ENCODE data around the gene ASZ1. TPM values are rescaled to one million over a fixed set of nuclear protein-coding genes. Genes with fewer than 3 reads are reported as not detected.

Gene ASZ1
- total RNA-seq, 2 experiments from 2014 or later = not detected

DNA sequence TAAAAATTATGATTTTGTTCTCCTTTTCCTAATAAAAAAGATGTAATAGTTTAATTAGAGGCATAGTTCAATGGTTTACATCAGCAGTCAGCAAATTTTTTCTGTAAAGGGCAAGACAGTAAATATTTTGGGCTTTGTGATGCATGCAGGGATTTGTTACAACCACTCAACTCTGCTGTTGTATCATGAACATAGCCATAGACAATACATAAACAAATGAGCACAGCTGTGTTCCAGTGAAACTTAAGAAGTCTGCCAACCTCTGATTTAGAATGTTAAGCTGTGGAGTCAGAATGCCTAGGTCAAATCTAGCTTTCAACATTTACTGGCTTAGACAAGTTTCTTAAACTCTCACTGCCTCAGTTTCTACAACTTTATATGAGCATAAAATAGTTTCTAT lies 31.6 kb downstream of the ASZ1 start:
- TF ChIP-seq, protein P1, sequence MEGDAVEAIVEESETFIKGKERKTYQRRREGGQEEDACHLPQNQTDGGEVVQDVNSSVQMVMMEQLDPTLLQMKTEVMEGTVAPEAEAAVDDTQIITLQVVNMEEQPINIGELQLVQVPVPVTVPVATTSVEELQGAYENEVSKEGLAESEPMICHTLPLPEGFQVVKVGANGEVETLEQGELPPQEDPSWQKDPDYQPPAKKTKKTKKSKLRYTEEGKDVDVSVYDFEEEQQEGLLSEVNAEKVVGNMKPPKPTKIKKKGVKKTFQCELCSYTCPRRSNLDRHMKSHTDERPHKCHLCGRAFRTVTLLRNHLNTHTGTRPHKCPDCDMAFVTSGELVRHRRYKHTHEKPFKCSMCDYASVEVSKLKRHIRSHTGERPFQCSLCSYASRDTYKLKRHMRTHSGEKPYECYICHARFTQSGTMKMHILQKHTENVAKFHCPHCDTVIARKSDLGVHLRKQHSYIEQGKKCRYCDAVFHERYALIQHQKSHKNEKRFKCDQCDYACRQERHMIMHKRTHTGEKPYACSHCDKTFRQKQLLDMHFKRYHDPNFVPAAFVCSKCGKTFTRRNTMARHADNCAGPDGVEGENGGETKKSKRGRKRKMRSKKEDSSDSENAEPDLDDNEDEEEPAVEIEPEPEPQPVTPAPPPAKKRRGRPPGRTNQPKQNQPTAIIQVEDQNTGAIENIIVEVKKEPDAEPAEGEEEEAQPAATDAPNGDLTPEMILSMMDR (conservative IDR thresholded peaks at IDR 0.05; ENCODE audit: low read length) = no peak
- TF ChIP-seq EZH2phosphoT487 (IDR thresholded peaks at IDR 0.05; ENCODE audit: borderline replicate concordance, low read depth, low read length) = no peak

DNA sequence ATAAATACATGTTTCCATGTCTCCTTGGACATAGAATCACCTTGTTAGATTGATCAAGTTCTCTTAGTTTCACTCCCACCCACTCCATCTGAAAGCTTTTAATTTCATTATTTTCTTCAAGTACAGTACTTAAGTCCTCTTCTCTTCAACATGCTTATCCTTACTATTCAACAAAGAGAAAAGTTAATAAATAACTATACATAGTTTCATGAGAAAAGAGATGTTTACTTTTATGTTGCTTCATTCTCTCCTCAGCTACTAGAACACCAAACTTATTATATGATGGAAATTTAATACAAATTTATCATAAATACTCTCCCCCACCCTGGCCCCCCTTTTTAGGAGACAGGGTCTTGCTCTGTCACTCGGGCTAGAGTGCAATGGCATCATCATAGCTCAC lies 33.5 kb downstream of the ASZ1 start:
- H3K79me2 ChIP-seq (ENCODE audit: insufficient read depth, low read depth, low read length) = no peaks in the 10 kb centered on the region
- H3K4me1 ChIP-seq (ENCODE audit: insufficient read depth, low read length, poor library complexity, severe bottlenecking) = no peaks in the 10 kb centered on the region
- CTCF ChIA-PET (ENCODE audit: unreplicated experiment) = no interaction called here
- no peak overlapping the region for H2AFZ ChIP-seq (ENCODE audit: low read length)
- intact Hi-C loops (cut with micrococcal nuclease; ENCODE audit: unreplicated experiment) = no loop called here
- no peaks in the 10 kb centered on the region for H3K36me3 ChIP-seq (ENCODE audit: insufficient read depth, low read length)
- no peak overlapping the region for H3K4me3 ChIP-seq (ENCODE audit: low read depth, low read length, poor library complexity, severe bottlenecking)
- H3K27ac ChIP-seq (ENCODE audit: low read depth, low read length, poor library complexity, severe bottlenecking) = no peak overlapping the region
- H3K9me2 ChIP-seq (ENCODE audit: insufficient read depth, low read length) = no peaks in the 10 kb centered on the region
- no TSS peak for BruUV-seq (replicated peaks)
- no peak for DNase-seq (ENCODE audit: low spot score)
- no peak overlapping the region for H3K4me2 ChIP-seq (ENCODE audit: low read length)
- no peaks in the 10 kb centered on the region for H4K20me1 ChIP-seq (ENCODE audit: insufficient read depth, low read length)
- no peaks in the 10 kb centered on the region for H3K9me3 ChIP-seq (ENCODE audit: low read length)
- TF ChIP-seq EZH2phosphoT487 (IDR thresholded peaks at IDR 0.05; ENCODE audit: borderline replicate concordance, low read depth, low read length) = no peak
- TF ChIP-seq, protein P1 (conservative IDR thresholded peaks at IDR 0.05; ENCODE audit: low read length) = no peak
- POLR2A ChIA-PET = no interaction called here

More for the DNA sequence above, 31.6 kb downstream of the ASZ1 start:
- DNase-seq (ENCODE audit: low spot score) = no peak
- H3K4me1 ChIP-seq (ENCODE audit: insufficient read depth, low read length, poor library complexity, severe bottlenecking) = no peaks in the 10 kb centered on the region
- no peak overlapping the region for H3K27ac ChIP-seq (ENCODE audit: low read depth, low read length, poor library complexity, severe bottlenecking)
- ChIA-PET POLR2A (no interaction called here), CTCF (ENCODE audit: unreplicated experiment) (no interaction called here)
- no peaks in the 10 kb centered on the region for H3K36me3 ChIP-seq (ENCODE audit: insufficient read depth, low read length)
- intact Hi-C loops (cut with micrococcal nuclease; ENCODE audit: unreplicated experiment) = no loop called here
- no peak overlapping the region for H2AFZ ChIP-seq (ENCODE audit: low read length)
- no TSS peak for BruUV-seq (replicated peaks)
- no peaks in the 10 kb centered on the region for H3K79me2 ChIP-seq (ENCODE audit: insufficient read depth, low read depth, low read length)
- H3K4me3 ChIP-seq (ENCODE audit: low read depth, low read length, poor library complexity, severe bottlenecking) = no peak overlapping the region
- H4K20me1 ChIP-seq (ENCODE audit: insufficient read depth, low read length) = no peaks in the 10 kb centered on the region
- H3K4me2 ChIP-seq (ENCODE audit: low read length) = no peak overlapping the region
- no peaks in the 10 kb centered on the region for H3K9me3 ChIP-seq (ENCODE audit: low read length)
- no peaks in the 10 kb centered on the region for H3K9me2 ChIP-seq (ENCODE audit: insufficient read depth, low read length)

DNA sequence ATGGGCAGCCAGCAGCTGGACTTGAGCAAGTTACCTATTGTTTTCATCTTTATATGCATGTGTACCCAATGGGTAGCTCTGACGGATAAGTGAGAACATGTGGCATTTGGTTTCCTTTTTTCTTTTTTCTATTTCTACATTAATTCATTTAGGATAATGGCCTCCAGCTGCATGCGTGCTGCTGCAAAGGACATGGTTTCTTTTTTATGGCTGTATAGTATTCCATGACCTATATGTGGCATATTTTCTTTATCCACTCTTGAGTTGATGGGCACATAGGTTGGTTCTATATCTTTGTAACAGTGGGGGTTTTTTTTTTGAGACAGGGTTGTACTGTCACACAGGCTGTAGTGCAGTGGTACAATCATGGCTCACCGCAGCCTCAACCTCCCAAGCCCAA lies 37.4 kb downstream of the ASZ1 start:
- Histone ChIP-seq H3K4me2 (ENCODE audit: low read length) (no peak overlapping the region), H3K4me3 (ENCODE audit: low read depth, low read length, poor library complexity, severe bottlenecking) (no peak overlapping the region), H3K36me3 (ENCODE audit: insufficient read depth, low read length) (no peaks in the 10 kb centered on the region), H4K20me1 (ENCODE audit: insufficient read depth, low read length) (no peaks in the 10 kb centered on the region), H3K9me2 (ENCODE audit: insufficient read depth, low read length) (no peaks in the 10 kb centered on the region), H3K79me2 (ENCODE audit: insufficient read depth, low read depth, low read length) (no peaks in the 10 kb centered on the region), H2AFZ (ENCODE audit: low read length) (no peak overlapping the region), H3K9me3 (ENCODE audit: low read length) (no peaks in the 10 kb centered on the region), H3K4me1 (ENCODE audit: insufficient read depth, low read length, poor library complexity, severe bottlenecking) (no peaks in the 10 kb centered on the region), H3K27ac (ENCODE audit: low read depth, low read length, poor library complexity, severe bottlenecking) (no peak overlapping the region)
- CTCF ChIA-PET (ENCODE audit: unreplicated experiment) = no interaction called here
- intact Hi-C loops (cut with micrococcal nuclease; ENCODE audit: unreplicated experiment) = loop anchor here (5.0 kb wide), 1 partner anchor 178 kb away; no protein-coding TSS in a partner anchor
- POLR2A ChIA-PET = no interaction called here
- no peak for DNase-seq (ENCODE audit: low spot score)
- no peak for TF ChIP-seq EZH2phosphoT487 (IDR thresholded peaks at IDR 0.05; ENCODE audit: borderline replicate concordance, low read depth, low read length)
- TF ChIP-seq, protein P1 (conservative IDR thresholded peaks at IDR 0.05; ENCODE audit: low read length) = no peak
- BruUV-seq (replicated peaks) = no TSS peak

Data from OCI-LY7 (cell line).